B cell (primary cell): ENCODE measurements around the gene NKTR. TPM values are rescaled to one million over a fixed set of nuclear protein-coding genes. Genes with fewer than 3 reads are reported as not detected.

ENCODE experiments used
- ATAC-seq: fragments of 200-7000 bp; cut with Tn5 transposase; one replicate; pipeline ENCODE4 v1.10.0; 2021; ENCODE audit warnings: low read depth, mild to moderate bottlenecking, moderate number of reproducible peaks, moderate library complexity
- CTCF ChIA-PET: fragments of 350-600 bp; sonication (Branson Sonifier 250); formaldehyde crosslinking; loops from one replicate; lab custom pipeline; 2021; ENCODE audit warnings: antibody characterized with exemption, inconsistent platforms; lab: Charles Lee
- POLR2A ChIA-PET: fragments of 350-600 bp; sonication (Branson Sonifier 250); formaldehyde crosslinking; loops from one replicate; lab custom pipeline; 2021; ENCODE audit warnings: antibody characterized with exemption; lab: Charles Lee
- DNase-seq: peaks from one replicate; pipeline ENCODE4 v3.0.0; 2013
- H2AFZ ChIP-seq: 2 replicates; pipeline ENCODE4 v1.6.1; 2012; ENCODE audit warnings: mild to moderate bottlenecking, low read depth, low read length; ENCODE audit not compliant: insufficient read depth, poor library complexity, severe bottlenecking
- H3K27ac ChIP-seq, 2 donors: 1 replicate in 1 of 2; 2 replicates in 1 of 2; pipeline ENCODE4 v1.5.1; 2012 to 2013; ENCODE audit warnings: low read length in 2 of 2, mild to moderate bottlenecking in 2 of 2, moderate library complexity in 1 of 2
- H3K27me3 ChIP-seq, 4 experiments: fragments of 200-600 bp in 1 of 4; sonication (generic) in 1 of 4; replicated peaks in 1 of 4; 1 replicate in 2 of 4; 2 replicates in 2 of 4; pipeline versions ENCODE4 v1.6.1 to v1.7.0; 2013 to 2016; ENCODE audit warnings: low read length in 3 of 4, mild to moderate bottlenecking in 2 of 4, mixed read lengths in 1 of 4, moderate library complexity in 1 of 4; ENCODE audit not compliant: insufficient read depth in 4 of 4, control insufficient read depth in 3 of 4; ENCODE audit errors: control extremely low read depth in 1 of 4
- H3K36me3 ChIP-seq, 2 experiments: replicated peaks in 1 of 2; 1 replicate in 1 of 2; 2 replicates in 1 of 2; pipeline versions ENCODE4 v1.6.1 to v1.7.1; 2013; ENCODE audit warnings: low read length in 1 of 2; ENCODE audit not compliant: insufficient read depth in 2 of 2, control insufficient read depth in 1 of 2; ENCODE audit errors: control extremely low read depth in 1 of 2, extremely low read depth in 1 of 2
- H3K4me1 ChIP-seq, 2 donors: fragments of 200-600 bp in 1 of 2; sonication (generic) in 1 of 2; 1 replicate in 1 of 2; 2 replicates in 1 of 2; pipeline versions ENCODE4 v1.5.1 to v1.6.1; 2013 to 2017; ENCODE audit warnings: low read length in 2 of 2; ENCODE audit not compliant: control insufficient read depth in 2 of 2, insufficient read depth in 2 of 2
- H3K4me2 ChIP-seq: replicated peaks from 2 replicates; pipeline ENCODE3; 2012; ENCODE audit warnings: mild to moderate bottlenecking, low read depth, low read length; ENCODE audit not compliant: poor library complexity, severe bottlenecking
- H3K4me3 ChIP-seq, 5 experiments: fragments of 200-600 bp in 1 of 5; sonication (generic) in 1 of 5; 1 replicate in 3 of 5; 2 replicates in 2 of 5; pipeline versions ENCODE4 v1.5.1 to v1.7.0; 2011 to 2016; ENCODE audit warnings: low read length in 4 of 5, mild to moderate bottlenecking in 4 of 5, low read depth in 2 of 5, control low read depth in 1 of 5, moderate library complexity in 1 of 5; ENCODE audit not compliant: insufficient read depth in 1 of 5; ENCODE audit errors: control extremely low read depth in 1 of 5, extremely low read depth in 1 of 5
- H3K79me2 ChIP-seq: fragments of 200-600 bp; sonication (generic); one replicate; pipeline ENCODE4 v1.6.0; 2016; ENCODE audit warnings: low read length; ENCODE audit not compliant: control insufficient read depth, insufficient read depth
- H3K9ac ChIP-seq: fragments of 200-600 bp; sonication (generic); 2 replicates; pipeline ENCODE4 v1.6.1; 2017; ENCODE audit warnings: mild to moderate bottlenecking, low read length, moderate library complexity
- H3K9me3 ChIP-seq, 3 donors: one replicate each; pipeline versions ENCODE4 v1.6.1 to v1.7.1; 2013; ENCODE audit warnings: low read length in 2 of 3; ENCODE audit not compliant: control insufficient read depth in 2 of 3, insufficient read depth in 1 of 3; ENCODE audit errors: control extremely low read depth in 1 of 3
- H4K20me1 ChIP-seq: 2 replicates; pipeline ENCODE4 v1.6.0; 2012; ENCODE audit warnings: mild to moderate bottlenecking, low read length; ENCODE audit not compliant: insufficient read depth, control insufficient read depth, poor library complexity, severe bottlenecking
- H3K27ac Mint-ChIP-seq: one replicate; pipeline ENCODE4 v1.8.0; 2021; ENCODE audit warnings: mixed read lengths
- H3K27me3 Mint-ChIP-seq: one replicate; pipeline ENCODE4 v1.8.0; 2021; ENCODE audit warnings: mixed read lengths
- H3K4me1 Mint-ChIP-seq: one replicate; pipeline ENCODE4 v1.8.0; 2021; ENCODE audit warnings: mixed read lengths
- H3K4me3 Mint-ChIP-seq: one replicate; pipeline ENCODE4 v1.8.0; 2021; ENCODE audit warnings: mixed read lengths
- H3K9me3 Mint-ChIP-seq: one replicate; pipeline ENCODE4 v1.8.0; 2022; ENCODE audit warnings: mixed read lengths; ENCODE audit not compliant: insufficient read depth
- EZH2 ChIP-seq: IDR thresholded peaks from 2 replicates; pipeline ENCODE4 v1.6.1; 2012; ENCODE audit warnings: borderline replicate concordance, low read depth, mild to moderate bottlenecking, moderate library complexity, low read length; ENCODE audit not compliant: insufficient read depth, poor library complexity, severe bottlenecking
- WGBS: methylation state at CpG from one replicate; pipeline ENCODE4 v1.1.5; 2013; ENCODE audit warnings: missing lambda C conversion rate; ENCODE audit not compliant: insufficient coverage; 5-methylcytosine and 5-hydroxymethylcytosine counted together
- intact Hi-C: fragments of 100-400 bp; cut with micrococcal nuclease; formaldehyde crosslinking; loops from one replicate; pipeline ENCODE4 v1.10.0; 2022
- polyA plus RNA-seq: library from polyadenylated mRNA; depleted of rRNA; stranded (reverse); fragments of >200 nt; gene quantifications from 2 replicates; pipeline ENCODE4 v1.2.3, GENCODE V29; 2012
- total RNA-seq, 2 donors: library from RNA; stranded (reverse); fragments of 120-200 nt in 1 of 2; gene quantifications; 1 replicate in 1 of 2; 2 replicates in 1 of 2; pipeline versions ENCODE4 v1.2.3 to v1.2.4, GENCODE V29; 2013 to 2022
- TF ChIP-seq, protein P1 (sequence below): fragments of 200-600 bp; IDR thresholded peaks from one replicate; pipeline ENCODE4 v1.8.0; 2022; ENCODE audit warnings: antibody characterized with exemption, mild to moderate bottlenecking

NKTR gene
- total and polyA plus RNA-seq, 2 donors (not counting 1 experiment from before 2014, with no cell fraction given) = 58.0 to 227 TPM

DNA sequence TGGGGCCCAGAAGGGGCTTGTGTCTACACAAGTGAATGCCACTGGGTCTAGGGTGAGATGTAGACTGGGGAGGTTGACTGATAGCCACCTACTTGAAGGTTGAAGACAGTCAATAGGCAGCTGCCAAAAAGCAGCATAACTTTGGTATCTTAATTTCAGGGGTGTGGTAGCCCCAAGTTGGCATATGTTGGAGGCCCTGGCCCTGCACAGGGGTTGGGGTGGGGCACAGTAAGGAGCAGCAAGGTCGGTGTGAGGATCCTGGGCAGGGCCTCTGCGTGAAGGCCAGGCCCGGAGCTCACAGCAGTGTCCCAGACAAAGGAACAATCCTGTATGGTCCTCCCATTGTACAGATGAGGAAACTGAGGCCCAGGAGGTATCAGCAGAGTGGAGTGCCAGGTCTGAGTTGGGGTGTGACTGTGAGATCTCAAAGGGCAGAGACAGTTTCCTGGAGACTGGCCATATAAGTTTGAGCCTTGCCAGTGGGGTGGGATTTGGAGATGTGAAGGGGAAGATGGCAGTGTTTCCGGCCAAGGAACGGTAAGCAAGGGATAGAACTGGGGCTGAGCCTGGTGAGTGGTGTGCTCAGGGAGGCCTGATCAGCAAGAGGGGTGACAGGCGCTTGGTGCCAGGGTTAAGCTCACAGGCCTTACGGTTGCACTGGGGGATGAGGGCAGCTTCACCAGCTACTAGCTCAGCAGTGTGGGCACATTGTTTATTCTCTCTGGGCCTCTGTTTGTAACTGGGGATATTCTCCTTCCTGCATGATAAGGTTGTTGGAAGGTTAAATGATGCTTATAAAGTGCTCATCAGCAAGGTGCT, 86.6 kb downstream of the NKTR start:
- DNase-seq (no peak), ATAC-seq (no peak)
- Mint-ChIP-seq H3K4me3 (no peak overlapping the region), H3K4me1 (peaks cover 2% of the 10 kb centered on the region), H3K27ac (no peak overlapping the region), H3K27me3 (peaks cover 30% of the 10 kb centered on the region), H3K9me3 (no peaks in the 10 kb centered on the region)
- H3K4me3 ChIP-seq = no peak overlapping the region
- intact Hi-C loops = no loop called here
- no peak for TF ChIP-seq EZH2
- TF ChIP-seq, protein P1, sequence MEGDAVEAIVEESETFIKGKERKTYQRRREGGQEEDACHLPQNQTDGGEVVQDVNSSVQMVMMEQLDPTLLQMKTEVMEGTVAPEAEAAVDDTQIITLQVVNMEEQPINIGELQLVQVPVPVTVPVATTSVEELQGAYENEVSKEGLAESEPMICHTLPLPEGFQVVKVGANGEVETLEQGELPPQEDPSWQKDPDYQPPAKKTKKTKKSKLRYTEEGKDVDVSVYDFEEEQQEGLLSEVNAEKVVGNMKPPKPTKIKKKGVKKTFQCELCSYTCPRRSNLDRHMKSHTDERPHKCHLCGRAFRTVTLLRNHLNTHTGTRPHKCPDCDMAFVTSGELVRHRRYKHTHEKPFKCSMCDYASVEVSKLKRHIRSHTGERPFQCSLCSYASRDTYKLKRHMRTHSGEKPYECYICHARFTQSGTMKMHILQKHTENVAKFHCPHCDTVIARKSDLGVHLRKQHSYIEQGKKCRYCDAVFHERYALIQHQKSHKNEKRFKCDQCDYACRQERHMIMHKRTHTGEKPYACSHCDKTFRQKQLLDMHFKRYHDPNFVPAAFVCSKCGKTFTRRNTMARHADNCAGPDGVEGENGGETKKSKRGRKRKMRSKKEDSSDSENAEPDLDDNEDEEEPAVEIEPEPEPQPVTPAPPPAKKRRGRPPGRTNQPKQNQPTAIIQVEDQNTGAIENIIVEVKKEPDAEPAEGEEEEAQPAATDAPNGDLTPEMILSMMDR = no peak
- POLR2A ChIA-PET = no interaction called here
- H3K27me3 ChIP-seq = peaks cover 0 to 27% (median 0%) of the 10 kb centered on the region in 4 experiments
- no peak overlapping the region for H3K27ac ChIP-seq
- no peak overlapping the region for H3K4me2 ChIP-seq
- H2AFZ ChIP-seq = no peak overlapping the region
- H4K20me1 ChIP-seq = no peaks in the 10 kb centered on the region
- H3K36me3 ChIP-seq = no peaks in the 10 kb centered on the region
- H3K9me3 ChIP-seq = no peaks in the 10 kb centered on the region
- CTCF ChIA-PET = no interaction called here
- H3K4me1 ChIP-seq = no peaks in the 10 kb centered on the region
- 99% methylated on average over 7 of the region's 7 CpGs for WGBS
- no peaks in the 10 kb centered on the region for H3K79me2 ChIP-seq
- no peak overlapping the region for H3K9ac ChIP-seq

DNA sequence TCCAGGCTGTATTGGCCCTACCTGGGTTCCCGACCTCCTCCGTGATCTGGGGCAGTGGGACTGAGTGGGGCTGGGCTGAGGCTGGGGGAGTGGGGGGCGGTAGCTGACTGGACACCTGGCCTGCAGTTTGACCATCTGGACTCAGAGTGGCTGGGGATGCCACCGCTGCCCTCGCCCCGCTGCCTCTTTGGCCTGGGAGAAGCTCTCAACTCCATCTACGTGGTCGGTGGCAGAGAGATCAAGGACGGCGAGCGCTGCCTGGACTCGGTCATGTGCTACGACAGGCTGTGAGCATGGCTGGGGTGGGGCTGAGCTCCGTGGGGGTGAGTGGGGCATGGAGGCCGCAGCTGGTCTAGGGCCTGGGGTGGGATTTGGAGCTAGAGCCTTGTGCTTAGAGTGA, 87.5 kb downstream of the NKTR start:
- Mint-ChIP-seq H3K4me1 (peaks cover 2% of the 10 kb centered on the region), H3K27me3 (peaks cover 26% of the 10 kb centered on the region), H3K9me3 (no peaks in the 10 kb centered on the region), H3K27ac (no peak overlapping the region), H3K4me3 (no peak overlapping the region)
- no peak overlapping the region for H3K4me3 ChIP-seq
- TF ChIP-seq, protein P1 = no peak
- no peak for TF ChIP-seq EZH2
- CTCF ChIA-PET = no interaction called here
- no peaks in the 10 kb centered on the region for H3K9me3 ChIP-seq
- no peaks in the 10 kb centered on the region for H3K79me2 ChIP-seq
- no peaks in the 10 kb centered on the region for H3K36me3 ChIP-seq
- H3K27me3 ChIP-seq = peaks cover 0 to 23% (median 0%) of the 10 kb centered on the region in 4 experiments
- H2AFZ ChIP-seq = no peak overlapping the region
- no peaks in the 10 kb centered on the region for H3K4me1 ChIP-seq
- H3K4me2 ChIP-seq = no peak overlapping the region
- WGBS = 91% methylated on average over 14 of the region's 15 CpGs
- ATAC-seq = no peak
- H4K20me1 ChIP-seq = no peaks in the 10 kb centered on the region
- H3K27ac ChIP-seq = no peak overlapping the region
- intact Hi-C loops = no loop called here
- no peak for DNase-seq
- POLR2A ChIA-PET = no interaction called here
- H3K9ac ChIP-seq = no peak overlapping the region
